H9 (cell line): ENCODE measurements around the gene ADARB2. TPM values are rescaled to one million over a fixed set of nuclear protein-coding genes. Genes with fewer than 3 reads are reported as not detected.

Source experiments
- DNase-seq: peaks from one replicate; pipeline ENCODE4 v3.0.0-alpha.2; 2017
- H2AFZ ChIP-seq: one replicate; pipeline ENCODE4 v1.6.1; 2013; ENCODE audit warnings: mild to moderate bottlenecking, low read length, control low read depth, moderate library complexity
- H2AK5ac ChIP-seq: 2 replicates; pipeline ENCODE4 v1.6.1; 2013; ENCODE audit warnings: low read length, control low read depth, mixed read lengths; ENCODE audit not compliant: insufficient read length
- H2BK120ac ChIP-seq: one replicate; pipeline ENCODE4 v1.6.1; 2013; ENCODE audit warnings: low read depth, mild to moderate bottlenecking, low read length, control low read depth, inconsistent platforms; ENCODE audit not compliant: poor library complexity, severe bottlenecking
- H2BK12ac ChIP-seq: 2 replicates; pipeline ENCODE4 v1.6.1; 2013; ENCODE audit warnings: low read length, control low read depth, mixed read lengths, low read depth; ENCODE audit not compliant: insufficient read length
- H2BK15ac ChIP-seq: 2 replicates; pipeline ENCODE4 v1.6.1; 2013; ENCODE audit warnings: low read depth, low read length, control low read depth
- H2BK20ac ChIP-seq: one replicate; pipeline ENCODE4 v1.6.1; 2013; ENCODE audit warnings: low read depth, mild to moderate bottlenecking, low read length, control low read depth, inconsistent platforms; ENCODE audit not compliant: poor library complexity, severe bottlenecking
- H2BK5ac ChIP-seq: 2 replicates; pipeline ENCODE4 v1.6.1; 2013; ENCODE audit warnings: low read length, control low read depth, mixed read lengths; ENCODE audit not compliant: insufficient read length
- H3K14ac ChIP-seq: 2 replicates; pipeline ENCODE4 v1.6.1; 2013; ENCODE audit warnings: low read length, control low read depth; ENCODE audit not compliant: insufficient read depth
- H3K18ac ChIP-seq: 2 replicates; pipeline ENCODE4 v1.6.1; 2013; ENCODE audit warnings: low read depth, mild to moderate bottlenecking, mixed read lengths, low read length, control low read depth; ENCODE audit not compliant: insufficient read length
- H3K23ac ChIP-seq: 2 replicates; pipeline ENCODE4 v1.6.1; 2013; ENCODE audit warnings: low read length, control low read depth, mixed read lengths, low read depth; ENCODE audit not compliant: insufficient read length
- H3K23me2 ChIP-seq: 2 replicates; pipeline ENCODE4 v1.6.1; 2013; ENCODE audit warnings: low read depth, mild to moderate bottlenecking, mixed read lengths, low read length, control low read depth; ENCODE audit not compliant: insufficient read length, poor library complexity, severe bottlenecking
- H3K27ac ChIP-seq: 2 replicates; pipeline ENCODE4 v1.5.1; 2013; ENCODE audit warnings: low read length, control low read depth, mixed read lengths, low read depth; ENCODE audit not compliant: insufficient read length
- H3K27me3 ChIP-seq: 2 replicates; pipeline ENCODE4 v1.6.1; 2013; ENCODE audit warnings: low read length, control low read depth, inconsistent platforms; ENCODE audit not compliant: insufficient read depth
- H3K4ac ChIP-seq: 2 replicates; pipeline ENCODE4 v1.6.1; 2013; ENCODE audit warnings: low read depth, mild to moderate bottlenecking, control low read depth, inconsistent platforms, low read length, moderate library complexity
- H3K4me1 ChIP-seq: 2 replicates; pipeline ENCODE4 v1.6.1; 2013; ENCODE audit warnings: low read length, control low read depth, inconsistent platforms; ENCODE audit not compliant: insufficient read depth
- H3K4me2 ChIP-seq: 2 replicates; pipeline ENCODE4 v1.6.1; 2013; ENCODE audit warnings: low read length, control low read depth, mixed read lengths; ENCODE audit not compliant: insufficient read length, insufficient read depth
- H3K56ac ChIP-seq: 2 replicates; pipeline ENCODE4 v1.6.1; 2013; ENCODE audit warnings: low read depth, mild to moderate bottlenecking, mixed read lengths, low read length, control low read depth; ENCODE audit not compliant: insufficient read length
- H3K79me1 ChIP-seq: 2 replicates; pipeline ENCODE4 v1.6.1; 2013; ENCODE audit warnings: low read depth, mild to moderate bottlenecking, moderate library complexity, low read length, control low read depth, inconsistent platforms; ENCODE audit not compliant: insufficient read depth, poor library complexity, severe bottlenecking
- H3K79me2 ChIP-seq: 2 replicates; pipeline ENCODE4 v1.6.1; 2013; ENCODE audit warnings: low read length, control low read depth, inconsistent platforms; ENCODE audit not compliant: insufficient read depth
- H3K9ac ChIP-seq: 2 replicates; pipeline ENCODE4 v1.6.1; 2013; ENCODE audit warnings: low read length, control low read depth, mixed read lengths; ENCODE audit not compliant: insufficient read length; ENCODE audit errors: extremely low read depth
- H3K9me3 ChIP-seq: one replicate; pipeline ENCODE4 v1.6.1; 2013; ENCODE audit warnings: low read depth, low read length, inconsistent platforms; ENCODE audit not compliant: control insufficient read depth
- H3T11ph ChIP-seq: one replicate; pipeline ENCODE4 v1.6.1; 2013; ENCODE audit warnings: mild to moderate bottlenecking, low read length, control low read depth, inconsistent platforms
- H4K20me1 ChIP-seq: one replicate; pipeline ENCODE4 v1.6.1; 2013; ENCODE audit not compliant: control insufficient read depth, insufficient read length, insufficient read depth
- H4K5ac ChIP-seq: 2 replicates; pipeline ENCODE4 v1.6.1; 2013; ENCODE audit warnings: low read depth, mild to moderate bottlenecking, mixed read lengths, low read length, control low read depth; ENCODE audit not compliant: insufficient read length
- H4K8ac ChIP-seq: replicated peaks from 2 replicates; pipeline ENCODE4 v1.6.1; 2013; ENCODE audit warnings: low read length, control low read depth, mixed read lengths, low read depth; ENCODE audit not compliant: insufficient read length
- H4K91ac ChIP-seq: 2 replicates; pipeline ENCODE4 v1.6.1; 2013; ENCODE audit warnings: low read depth, mild to moderate bottlenecking, moderate library complexity, mixed read lengths, low read length, control low read depth; ENCODE audit not compliant: insufficient read length
- H3K27ac Mint-ChIP-seq, 3 experiments: 2 replicates in 2 of 3; 3 replicates in 1 of 3; pipeline ENCODE4 v1.8.0; 2020 to 2021; ENCODE audit warnings: mixed read lengths in 3 of 3, mild to moderate bottlenecking in 1 of 3, moderate library complexity in 1 of 3
- H3K27me3 Mint-ChIP-seq: 2 replicates; pipeline ENCODE4 v1.8.0; 2021; ENCODE audit warnings: low read depth, mild to moderate bottlenecking, moderate library complexity, mixed read lengths
- H3K36me3 Mint-ChIP-seq, 3 experiments: 2 replicates in 2 of 3; 3 replicates in 1 of 3; pipeline ENCODE4 v1.8.0; 2020 to 2021; ENCODE audit warnings: low read depth in 3 of 3, mixed read lengths in 3 of 3; ENCODE audit not compliant: insufficient read depth in 1 of 3
- H3K4me1 Mint-ChIP-seq, 2 experiments: 2 replicates each; pipeline ENCODE4 v1.8.0; 2020; ENCODE audit warnings: mixed read lengths in 2 of 2
- H3K4me3 Mint-ChIP-seq, 2 experiments: 2 replicates in 1 of 2; 3 replicates in 1 of 2; pipeline ENCODE4 v1.8.0; 2020 to 2021; ENCODE audit warnings: mild to moderate bottlenecking in 2 of 2, mixed read lengths in 2 of 2, moderate library complexity in 1 of 2
- H3K9me3 Mint-ChIP-seq, 2 experiments: 2 replicates in 1 of 2; 3 replicates in 1 of 2; pipeline ENCODE4 v1.8.0; 2020; ENCODE audit warnings: mild to moderate bottlenecking in 2 of 2, mixed read lengths in 2 of 2, moderate library complexity in 1 of 2
- WGBS: extraction: QIAGEN DNeasy Blood & Tissue Kit; methylation state at CpG from one replicate; pipeline ENCODE4 v1.1.7; 2013; ENCODE audit warnings: missing lambda C conversion rate, low lambda C conversion rate, mixed read lengths; ENCODE audit not compliant: insufficient read length; ENCODE audit errors: extremely low coverage; 5-methylcytosine and 5-hydroxymethylcytosine counted together
- total RNA-seq: library from RNA; stranded (reverse); gene quantifications from 2 replicates; pipeline ENCODE4 v1.2.1, GENCODE V29; 2021
- TF ChIP-seq, protein P1 (sequence below): fragments of 200-600 bp; sonication (generic); conservative IDR thresholded peaks from 3 replicates; pipeline ENCODE4 v1.8.0; 2021; ENCODE audit warnings: antibody characterized with exemption, mild to moderate bottlenecking

Gene ADARB2
- total RNA-seq, 1 experiment from 2014 or later, result 0.87 TPM

DNA sequence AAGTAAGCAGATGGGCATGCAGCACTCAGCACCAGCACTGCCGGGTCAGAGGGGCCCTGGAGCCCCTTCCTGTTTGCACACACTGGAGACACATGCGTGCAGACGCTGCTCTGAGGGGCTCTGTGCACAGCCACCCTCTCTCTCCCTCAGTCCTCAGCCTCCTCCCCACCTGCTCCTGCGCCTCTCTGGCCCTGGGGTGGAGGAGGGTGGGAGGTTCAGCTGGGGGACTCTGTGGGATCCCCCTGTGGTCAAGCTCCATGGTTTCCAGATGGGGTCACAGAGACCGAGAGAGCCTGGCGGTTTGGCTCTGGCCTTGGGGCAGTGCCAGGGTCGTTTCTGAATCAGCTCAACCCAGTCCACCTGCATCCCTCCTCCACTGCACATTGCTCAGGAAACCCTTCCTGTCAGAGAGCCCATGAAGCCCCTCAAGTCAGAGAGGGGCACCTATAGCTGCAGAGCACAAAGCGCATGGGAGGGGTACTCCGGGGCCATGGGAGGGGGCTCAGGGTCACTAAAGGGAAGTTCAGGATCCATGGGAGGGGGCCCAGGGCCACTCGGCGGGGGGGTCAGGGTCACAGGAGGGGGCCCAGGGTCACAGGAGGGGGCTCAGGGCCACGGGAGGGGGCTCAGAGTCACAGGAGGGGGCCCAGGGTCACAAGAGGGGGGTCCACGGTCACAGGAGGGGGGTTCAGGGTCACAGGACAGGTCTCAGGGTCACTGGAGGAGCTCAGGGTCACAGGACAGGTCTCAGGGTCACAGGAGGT is 161.7 kb downstream of the ADARB2 start:
- H3K4me3 Mint-ChIP-seq, result no peak overlapping the region
- DNase-seq, result no peak
- no peak overlapping the region; the same call in 1 of the 2 replicates for H2BK15ac ChIP-seq
- TF ChIP-seq, protein P1, sequence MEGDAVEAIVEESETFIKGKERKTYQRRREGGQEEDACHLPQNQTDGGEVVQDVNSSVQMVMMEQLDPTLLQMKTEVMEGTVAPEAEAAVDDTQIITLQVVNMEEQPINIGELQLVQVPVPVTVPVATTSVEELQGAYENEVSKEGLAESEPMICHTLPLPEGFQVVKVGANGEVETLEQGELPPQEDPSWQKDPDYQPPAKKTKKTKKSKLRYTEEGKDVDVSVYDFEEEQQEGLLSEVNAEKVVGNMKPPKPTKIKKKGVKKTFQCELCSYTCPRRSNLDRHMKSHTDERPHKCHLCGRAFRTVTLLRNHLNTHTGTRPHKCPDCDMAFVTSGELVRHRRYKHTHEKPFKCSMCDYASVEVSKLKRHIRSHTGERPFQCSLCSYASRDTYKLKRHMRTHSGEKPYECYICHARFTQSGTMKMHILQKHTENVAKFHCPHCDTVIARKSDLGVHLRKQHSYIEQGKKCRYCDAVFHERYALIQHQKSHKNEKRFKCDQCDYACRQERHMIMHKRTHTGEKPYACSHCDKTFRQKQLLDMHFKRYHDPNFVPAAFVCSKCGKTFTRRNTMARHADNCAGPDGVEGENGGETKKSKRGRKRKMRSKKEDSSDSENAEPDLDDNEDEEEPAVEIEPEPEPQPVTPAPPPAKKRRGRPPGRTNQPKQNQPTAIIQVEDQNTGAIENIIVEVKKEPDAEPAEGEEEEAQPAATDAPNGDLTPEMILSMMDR, result no peak
- H3K4me2 ChIP-seq, result no peak overlapping the region
- H2BK5ac ChIP-seq, result no peak overlapping the region
- H3T11ph ChIP-seq, result no peak overlapping the region
- no peak overlapping the region for H3K56ac ChIP-seq
- H2BK120ac ChIP-seq, result no peak overlapping the region
- H3K79me1 ChIP-seq, result no peaks in the 10 kb centered on the region
- no peak overlapping the region for H2BK20ac ChIP-seq
- no peak overlapping the region for H2AK5ac ChIP-seq
- no CpG with 5 or more reads among the region's 13 CpGs for WGBS
- H3K27ac ChIP-seq, result no peak overlapping the region
- H3K23ac ChIP-seq, result no peak overlapping the region
- H4K91ac ChIP-seq, result no peak overlapping the region
- H3K27ac Mint-ChIP-seq, result peak overlapping the region in 1 of 3 experiments; percentile 48; a peak in 2 of 7 replicates
- no peaks in the 10 kb centered on the region for H3K79me2 ChIP-seq
- no peak overlapping the region for H3K4ac ChIP-seq
- no peak overlapping the region for H3K9ac ChIP-seq
- no peak overlapping the region for H3K18ac ChIP-seq
- H3K14ac ChIP-seq, result no peak overlapping the region; the same call in 1 of the 2 replicates
- no peaks in the 10 kb centered on the region for H3K4me1 ChIP-seq
- no peak overlapping the region for H2BK12ac ChIP-seq
- no peak overlapping the region for H4K5ac ChIP-seq
- H3K9me3 Mint-ChIP-seq, result no peaks in the 10 kb centered on the region
- no peak overlapping the region for H2AFZ ChIP-seq
- H3K36me3 Mint-ChIP-seq, result no peaks in the 10 kb centered on the region
- no peaks in the 10 kb centered on the region for H4K20me1 ChIP-seq
- H3K9me3 ChIP-seq, result no peaks in the 10 kb centered on the region
- no peaks in the 10 kb centered on the region for H3K23me2 ChIP-seq
- H4K8ac ChIP-seq, result no peak overlapping the region
- H3K4me1 Mint-ChIP-seq, result no peaks in the 10 kb centered on the region
- peaks cover 14% of the 10 kb centered on the region for H3K27me3 Mint-ChIP-seq
- no peaks in the 10 kb centered on the region for H3K27me3 ChIP-seq
